ENCODE measurements around the gene ANKMY2.
"Not testable (repeated sequence)": the region's sequence is repeated elsewhere in the genome, so short reads cannot be mapped to it uniquely, and the experiment has no call there.

ANKMY2 gene

GRCh38 chr7:16660702-16661464 is 15.3 kb upstream of the ANKMY2 start:
- Histone ChIP-seq H3K4me3 (no peak overlapping the region), H3K4me1 (peaks cover 27% of the 10 kb centered on the region), H3K4me2 (no peak overlapping the region), H3K36me3 (peaks cover 35% of the 10 kb centered on the region), H4K20me1 (peaks cover 95% of the 10 kb centered on the region), H3K9ac (no peak overlapping the region), H3K9me3 (no peaks in the 10 kb centered on the region), H3K27me3 (no peaks in the 10 kb centered on the region), H3K27ac (no peak overlapping the region)
- no peak for TF ChIP-seq Cebpa-rat (IDR thresholded peaks at IDR 0.05)

DNA sequence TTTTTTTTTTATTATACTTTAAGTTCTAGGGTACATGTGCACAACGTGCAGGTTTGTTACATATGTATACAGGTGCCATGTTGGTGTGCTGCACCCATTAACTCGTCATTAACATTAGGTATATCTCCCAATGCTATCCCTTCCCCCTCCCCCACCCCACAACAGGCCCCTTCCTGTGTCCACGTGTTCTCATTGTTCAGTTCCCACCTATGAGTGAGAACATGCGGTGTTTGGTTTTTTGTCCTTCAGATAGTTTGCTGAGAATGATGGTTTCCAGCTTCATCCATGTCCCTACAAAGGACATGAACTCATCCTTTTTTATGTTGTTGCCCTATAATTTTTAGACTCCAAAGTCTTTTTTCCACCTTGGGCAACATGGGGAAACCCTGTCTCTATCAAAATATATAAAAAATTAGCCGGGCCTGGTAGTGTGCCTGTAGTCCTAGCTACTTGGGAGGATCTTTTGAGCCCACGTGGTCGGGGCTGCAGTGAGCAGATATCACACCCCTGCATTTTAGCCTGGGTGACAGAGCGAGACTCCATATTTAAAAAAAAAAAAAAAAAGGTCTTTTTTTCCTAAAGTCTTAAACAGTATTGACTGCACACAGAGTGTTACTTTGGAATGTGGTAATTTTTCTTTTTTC is 14.4 kb upstream of the ANKMY2 start:
- not testable (repeated sequence) for H3K4me2 ChIP-seq
- H4K20me1 ChIP-seq: peaks cover 95% of the 10 kb centered on the region

GRCh38 chr7:16657656-16658279 is 12.2 kb upstream of the ANKMY2 start:
- H3K4me3 ChIP-seq: no peak overlapping the region
- no peak overlapping the region for H3K27ac ChIP-seq
- no peak overlapping the region for H3K9ac ChIP-seq
- H3K27me3 ChIP-seq: no peaks in the 10 kb centered on the region
- TF ChIP-seq Cebpa-rat (IDR thresholded peaks at IDR 0.05): no peak
- no peaks in the 10 kb centered on the region for H3K9me3 ChIP-seq
- peaks cover 18% of the 10 kb centered on the region; the same call in 1 of the 2 replicates for H3K36me3 ChIP-seq
- H3K4me2 ChIP-seq: peak overlapping the region; percentile 35
- peaks cover 95% of the 10 kb centered on the region for H4K20me1 ChIP-seq
- H3K4me1 ChIP-seq: peaks cover 27% of the 10 kb centered on the region

More for the DNA sequence above, 14.4 kb upstream of the ANKMY2 start:
- not testable (repeated sequence) for H3K27ac ChIP-seq, H3K27me3 ChIP-seq, H3K9me3 ChIP-seq, H3K9ac ChIP-seq, H3K4me3 ChIP-seq
- Histone ChIP-seq H3K36me3 (peaks cover 26% of the 10 kb centered on the region), H3K4me1 (peaks cover 27% of the 10 kb centered on the region)

GRCh38 chr7:16656141-16656540 is 10.6 kb upstream of the ANKMY2 start:
- no peak overlapping the region for H3K27ac ChIP-seq
- peaks cover 30% of the 10 kb centered on the region; the same call in 1 of the 2 replicates for H3K36me3 ChIP-seq
- H3K27me3 ChIP-seq: no peaks in the 10 kb centered on the region
- peaks cover 22% of the 10 kb centered on the region for H3K4me1 ChIP-seq
- no peaks in the 10 kb centered on the region for H3K9me3 ChIP-seq
- H3K4me3 ChIP-seq: no peak overlapping the region
- H4K20me1 ChIP-seq: peaks cover 95% of the 10 kb centered on the region
- no peak for TF ChIP-seq Cebpa-rat (IDR thresholded peaks at IDR 0.05)
- no peak overlapping the region for H3K4me2 ChIP-seq
- no peak overlapping the region for H3K9ac ChIP-seq

- H3K36me3 ChIP-seq: peaks cover 30% of the 10 kb centered on the region; the same call in 1 of the 2 replicates
- H4K20me1 ChIP-seq: peaks cover 95% of the 10 kb centered on the region
- H3K27ac ChIP-seq: no peak overlapping the region
- no peak overlapping the region for H3K4me2 ChIP-seq
- H3K4me1 ChIP-seq: peaks cover 21% of the 10 kb centered on the region
- no peaks in the 10 kb centered on the region for H3K9me3 ChIP-seq
- H3K9ac ChIP-seq: no peak overlapping the region
- no peak overlapping the region for H3K4me3 ChIP-seq
- TF ChIP-seq Cebpa-rat (IDR thresholded peaks at IDR 0.05): no peak
- H3K27me3 ChIP-seq: no peaks in the 10 kb centered on the region
These were observed 9.8 kb upstream of the ANKMY2 start for GRCh38 chr7:16655394-16655793.

DNA sequence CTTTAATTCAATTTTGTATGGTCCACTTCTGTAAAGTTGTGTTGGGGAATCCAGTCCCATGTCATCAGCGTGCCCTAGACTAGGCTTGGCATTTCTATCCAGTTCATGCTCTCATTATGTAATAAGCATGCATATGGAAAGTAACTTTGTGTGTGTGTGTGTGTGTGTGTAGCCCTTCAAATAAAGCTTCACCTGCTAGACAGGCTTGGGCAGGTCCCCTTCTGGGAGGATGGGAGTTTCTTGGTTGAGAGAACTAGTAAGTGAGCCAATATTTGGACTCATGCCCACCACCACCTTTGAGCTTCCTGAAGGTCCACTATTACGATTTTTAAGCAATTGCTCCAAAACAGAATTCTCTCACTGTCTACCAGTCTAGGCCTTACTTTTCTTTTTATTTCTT is 7.3 kb upstream of the ANKMY2 start:
- H4K20me1 ChIP-seq: peaks cover 100% of the 10 kb centered on the region

DNA sequence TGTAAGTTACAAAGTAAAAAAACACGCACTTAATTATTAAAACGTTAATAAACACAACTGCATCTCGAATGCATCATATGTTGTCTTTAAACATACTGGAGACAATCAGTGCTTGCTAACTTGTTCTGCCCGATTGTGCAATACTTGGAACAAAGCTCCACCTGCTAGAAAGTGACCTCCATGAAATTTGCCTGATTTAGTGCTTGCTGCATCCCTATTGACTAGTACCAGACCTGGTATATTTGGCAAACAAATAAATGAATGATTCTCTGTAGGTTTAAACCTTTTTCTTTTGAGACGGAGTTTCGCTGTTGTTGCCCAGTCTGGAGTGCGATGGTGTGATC is 6.7 kb upstream of the ANKMY2 start:
- TF ChIP-seq Cebpa-rat (IDR thresholded peaks at IDR 0.05): peak; percentile 66; the same call in 1 of the 2 replicates
- Histone ChIP-seq H3K27me3 (no peaks in the 10 kb centered on the region), H3K4me3 (no peak overlapping the region), H4K20me1 (peaks cover 100% of the 10 kb centered on the region), H3K27ac (no peak overlapping the region), H3K9ac (no peak overlapping the region), H3K9me3 (no peaks in the 10 kb centered on the region), H3K36me3 (peaks cover 31% of the 10 kb centered on the region; the same call in 1 of the 2 replicates), H3K4me1 (peaks cover 33% of the 10 kb centered on the region), H3K4me2 (no peak overlapping the region)

More for the DNA sequence above, 7.3 kb upstream of the ANKMY2 start:
- no peak overlapping the region for H3K27ac ChIP-seq
- no peak overlapping the region for H3K4me3 ChIP-seq
- H3K4me1 ChIP-seq: peaks cover 33% of the 10 kb centered on the region
- H3K9ac ChIP-seq: no peak overlapping the region
- no peak for TF ChIP-seq Cebpa-rat (IDR thresholded peaks at IDR 0.05)
- no peaks in the 10 kb centered on the region for H3K9me3 ChIP-seq
- H3K36me3 ChIP-seq: peaks cover 35% of the 10 kb centered on the region; the same call in 1 of the 2 replicates
- H3K27me3 ChIP-seq: no peaks in the 10 kb centered on the region
- H3K4me2 ChIP-seq: no peak overlapping the region

- H3K27me3 ChIP-seq: no peaks in the 10 kb centered on the region
- peaks cover 28% of the 10 kb centered on the region; the same call in 1 of the 2 replicates for H3K36me3 ChIP-seq
- no peak overlapping the region for H3K4me3 ChIP-seq
- no peak overlapping the region for H3K27ac ChIP-seq
- H3K4me2 ChIP-seq: no peak overlapping the region; the same call in 1 of the 2 replicates
- H3K4me1 ChIP-seq: peaks cover 36% of the 10 kb centered on the region
- no peak for TF ChIP-seq Cebpa-rat (IDR thresholded peaks at IDR 0.05)
- H3K9me3 ChIP-seq: no peaks in the 10 kb centered on the region
- peaks cover 100% of the 10 kb centered on the region for H4K20me1 ChIP-seq
- no peak overlapping the region for H3K9ac ChIP-seq
These were observed 6.1 kb upstream of the ANKMY2 start for GRCh38 chr7:16651396-16652239.

DNA sequence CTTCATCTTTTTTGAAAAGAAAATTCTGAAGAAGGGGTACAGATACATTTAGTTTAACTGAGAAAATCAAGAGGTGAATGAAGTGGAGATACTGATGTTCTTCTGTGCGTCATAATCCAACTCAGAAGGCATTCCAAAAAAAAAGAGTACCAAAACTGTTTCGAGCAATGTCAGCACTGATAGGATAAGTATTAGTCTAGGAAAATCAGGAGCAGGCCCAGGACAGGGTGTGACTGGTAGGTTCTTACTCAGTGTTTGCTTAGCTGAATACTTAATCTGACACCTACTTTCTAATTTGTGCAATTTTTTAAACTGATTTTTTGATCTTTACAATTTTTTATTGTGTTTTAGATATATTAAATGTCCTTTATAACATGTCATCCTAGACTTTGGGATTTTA is 4.7 kb upstream of the ANKMY2 start:
- Histone ChIP-seq H3K4me2 (no peak overlapping the region), H4K20me1 (peaks cover 87% of the 10 kb centered on the region), H3K27ac (no peak overlapping the region), H3K36me3 (peaks cover 21% of the 10 kb centered on the region; the same call in 1 of the 2 replicates), H3K4me1 (peaks cover 36% of the 10 kb centered on the region), H3K9me3 (no peaks in the 10 kb centered on the region), H3K9ac (no peak overlapping the region), H3K27me3 (no peaks in the 10 kb centered on the region), H3K4me3 (no peak overlapping the region)
- no peak for TF ChIP-seq Cebpa-rat (IDR thresholded peaks at IDR 0.05)

Measured in BLaER1 (cell line).